ENCODE results near the gene ANAPC5.

Gene ANAPC5

DNA sequence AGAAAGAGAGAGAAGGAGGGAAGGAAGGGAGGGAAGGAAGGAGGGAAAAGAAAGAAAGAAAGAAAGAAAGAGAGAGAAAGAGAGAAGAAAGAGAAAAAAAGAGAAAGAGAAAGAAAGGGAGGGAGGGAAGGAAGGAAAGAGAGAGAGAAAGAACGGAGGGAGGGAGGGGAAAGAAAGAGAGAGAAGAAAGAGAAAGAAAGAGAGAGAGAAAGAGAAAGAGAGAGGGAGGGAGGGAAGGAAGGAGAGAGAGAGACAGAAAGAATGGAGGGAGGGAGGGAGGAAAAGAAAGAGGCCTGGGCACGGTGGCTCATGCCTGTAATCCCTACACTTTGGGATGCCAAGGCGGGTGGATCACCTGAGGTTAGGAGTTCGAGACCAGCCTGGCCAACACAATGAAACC, 5.1 kb upstream of the ANAPC5 start:
- no peaks in the 10 kb centered on the region for H3K27me3 ChIP-seq (replicated peaks; ENCODE audit: control insufficient read depth, insufficient read depth, low read length)
- no peaks in the 10 kb centered on the region for H3K36me3 ChIP-seq (ENCODE audit: control insufficient read depth, insufficient read depth, low read length)
- TF ChIP-seq, protein P1, sequence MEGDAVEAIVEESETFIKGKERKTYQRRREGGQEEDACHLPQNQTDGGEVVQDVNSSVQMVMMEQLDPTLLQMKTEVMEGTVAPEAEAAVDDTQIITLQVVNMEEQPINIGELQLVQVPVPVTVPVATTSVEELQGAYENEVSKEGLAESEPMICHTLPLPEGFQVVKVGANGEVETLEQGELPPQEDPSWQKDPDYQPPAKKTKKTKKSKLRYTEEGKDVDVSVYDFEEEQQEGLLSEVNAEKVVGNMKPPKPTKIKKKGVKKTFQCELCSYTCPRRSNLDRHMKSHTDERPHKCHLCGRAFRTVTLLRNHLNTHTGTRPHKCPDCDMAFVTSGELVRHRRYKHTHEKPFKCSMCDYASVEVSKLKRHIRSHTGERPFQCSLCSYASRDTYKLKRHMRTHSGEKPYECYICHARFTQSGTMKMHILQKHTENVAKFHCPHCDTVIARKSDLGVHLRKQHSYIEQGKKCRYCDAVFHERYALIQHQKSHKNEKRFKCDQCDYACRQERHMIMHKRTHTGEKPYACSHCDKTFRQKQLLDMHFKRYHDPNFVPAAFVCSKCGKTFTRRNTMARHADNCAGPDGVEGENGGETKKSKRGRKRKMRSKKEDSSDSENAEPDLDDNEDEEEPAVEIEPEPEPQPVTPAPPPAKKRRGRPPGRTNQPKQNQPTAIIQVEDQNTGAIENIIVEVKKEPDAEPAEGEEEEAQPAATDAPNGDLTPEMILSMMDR (IDR thresholded peaks at IDR 0.05; ENCODE audit: insufficient read depth, low read length, poor library complexity, severe bottlenecking), result no peak
- DNase-seq (ENCODE audit: extremely low read depth, insufficient read length), result no peak
- H3K4me3 ChIP-seq (replicated peaks; ENCODE audit: low read depth, low read length), result no peak overlapping the region

DNA sequence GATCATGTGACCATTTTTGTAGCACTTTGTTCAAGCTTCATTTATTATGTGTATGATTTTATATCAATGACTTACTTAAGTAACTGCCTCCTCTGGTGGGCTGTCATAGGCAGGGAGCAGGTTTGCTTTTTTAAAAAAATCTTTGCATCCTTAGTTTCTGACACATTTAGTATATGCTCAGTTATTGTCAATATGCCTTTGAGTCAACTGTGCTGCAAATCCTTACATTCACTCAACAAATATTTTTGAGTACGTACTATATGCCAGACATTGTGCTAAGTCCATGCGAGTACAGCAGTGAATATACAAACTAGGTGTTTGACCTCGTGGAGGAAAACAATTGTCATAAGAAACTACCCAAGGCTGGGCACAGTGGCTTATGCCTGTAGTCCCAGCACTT, 4.4 kb upstream of the ANAPC5 start:
- TF ChIP-seq, protein P1 (IDR thresholded peaks at IDR 0.05; ENCODE audit: insufficient read depth, low read length, poor library complexity, severe bottlenecking), result no peak
- Histone ChIP-seq H3K27me3 (replicated peaks; ENCODE audit: control insufficient read depth, insufficient read depth, low read length) (no peaks in the 10 kb centered on the region), H3K4me3 (replicated peaks; ENCODE audit: low read depth, low read length) (no peak overlapping the region), H3K36me3 (ENCODE audit: control insufficient read depth, insufficient read depth, low read length) (no peaks in the 10 kb centered on the region)
- no peak for DNase-seq (ENCODE audit: extremely low read depth, insufficient read length)

DNA sequence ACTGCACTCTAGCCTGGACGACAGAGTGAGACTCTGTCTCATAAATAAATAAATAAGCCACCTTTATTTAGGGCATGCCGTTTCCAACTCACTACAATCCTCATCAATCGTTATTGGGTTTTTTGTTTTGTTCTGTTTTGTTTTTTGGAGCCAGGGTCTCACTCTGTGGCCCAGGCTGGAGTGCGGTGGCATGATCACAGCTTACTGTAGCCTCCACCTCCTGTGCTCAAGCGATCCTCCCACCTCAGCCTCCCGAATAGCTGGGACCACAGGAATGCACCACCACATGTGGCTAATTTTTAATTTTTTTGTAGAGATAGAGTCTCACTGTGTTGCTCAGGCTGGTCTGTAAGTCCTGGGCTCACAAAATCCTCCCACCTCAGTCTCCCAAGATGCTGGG, 3.6 kb upstream of the ANAPC5 start:
- no peak for DNase-seq (ENCODE audit: extremely low read depth, insufficient read length)

DNA sequence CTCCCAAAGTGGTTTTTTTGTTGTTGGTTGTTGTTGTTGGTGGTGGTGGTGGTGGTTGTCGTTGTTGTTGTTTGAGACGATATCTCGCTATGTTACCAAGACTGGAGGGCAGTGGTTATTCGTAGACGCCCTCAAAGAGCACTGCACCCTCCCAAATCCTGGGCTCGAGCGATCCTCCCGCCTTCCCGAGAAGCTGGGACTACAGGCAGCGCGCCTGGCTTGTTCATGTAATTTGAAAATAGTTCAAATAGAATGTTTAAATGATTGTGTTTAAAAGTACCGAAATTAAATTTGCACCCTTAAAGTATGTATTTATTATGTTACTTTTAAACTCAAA, 439 bp upstream of the ANAPC5 start:
- DNase-seq (ENCODE audit: extremely low read depth, insufficient read length), result no peak
- Histone ChIP-seq H3K27me3 (replicated peaks; ENCODE audit: control insufficient read depth, insufficient read depth, low read length) (no peaks in the 10 kb centered on the region), H3K4me3 (replicated peaks; ENCODE audit: low read depth, low read length) (peak overlapping the region; percentile 84), H3K36me3 (ENCODE audit: control insufficient read depth, insufficient read depth, low read length) (no peaks in the 10 kb centered on the region)
- TF ChIP-seq, protein P1 (IDR thresholded peaks at IDR 0.05; ENCODE audit: insufficient read depth, low read length, poor library complexity, severe bottlenecking), result no peak

More for the DNA sequence above, 3.6 kb upstream of the ANAPC5 start:
- H3K27me3 ChIP-seq (replicated peaks; ENCODE audit: control insufficient read depth, insufficient read depth, low read length), result no peaks in the 10 kb centered on the region
- no peaks in the 10 kb centered on the region for H3K36me3 ChIP-seq (ENCODE audit: control insufficient read depth, insufficient read depth, low read length)
- no peak overlapping the region for H3K4me3 ChIP-seq (replicated peaks; ENCODE audit: low read depth, low read length)
- TF ChIP-seq, protein P1 (IDR thresholded peaks at IDR 0.05; ENCODE audit: insufficient read depth, low read length, poor library complexity, severe bottlenecking), result no peak

DNA sequence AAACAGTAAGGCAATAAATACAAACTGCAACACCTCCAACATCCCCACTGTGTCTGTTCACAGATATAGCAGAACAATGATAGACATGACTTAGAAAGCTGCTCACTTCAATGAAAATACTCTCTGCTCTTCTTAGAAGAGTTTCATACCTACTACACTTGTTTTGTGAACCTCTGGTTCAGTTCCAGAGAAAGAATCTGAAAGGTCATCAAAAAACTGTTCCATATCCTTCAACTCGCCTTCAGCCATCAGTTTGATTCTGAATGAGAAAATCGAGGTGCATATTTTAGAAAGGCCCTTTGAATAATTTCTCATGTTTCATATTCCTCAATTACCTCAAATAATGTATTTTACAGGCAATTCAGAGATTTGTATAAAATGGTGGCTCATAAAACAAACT, 5.5 kb downstream of the ANAPC5 start:
- TF ChIP-seq, protein P1 (IDR thresholded peaks at IDR 0.05; ENCODE audit: insufficient read depth, low read length, poor library complexity, severe bottlenecking), result no peak
- Histone ChIP-seq H3K36me3 (ENCODE audit: control insufficient read depth, insufficient read depth, low read length) (peaks cover 11% of the 10 kb centered on the region), H3K27me3 (replicated peaks; ENCODE audit: control insufficient read depth, insufficient read depth, low read length) (no peaks in the 10 kb centered on the region), H3K4me3 (replicated peaks; ENCODE audit: low read depth, low read length) (no peak overlapping the region)
- DNase-seq (ENCODE audit: extremely low read depth, insufficient read length), result no peak

DNA sequence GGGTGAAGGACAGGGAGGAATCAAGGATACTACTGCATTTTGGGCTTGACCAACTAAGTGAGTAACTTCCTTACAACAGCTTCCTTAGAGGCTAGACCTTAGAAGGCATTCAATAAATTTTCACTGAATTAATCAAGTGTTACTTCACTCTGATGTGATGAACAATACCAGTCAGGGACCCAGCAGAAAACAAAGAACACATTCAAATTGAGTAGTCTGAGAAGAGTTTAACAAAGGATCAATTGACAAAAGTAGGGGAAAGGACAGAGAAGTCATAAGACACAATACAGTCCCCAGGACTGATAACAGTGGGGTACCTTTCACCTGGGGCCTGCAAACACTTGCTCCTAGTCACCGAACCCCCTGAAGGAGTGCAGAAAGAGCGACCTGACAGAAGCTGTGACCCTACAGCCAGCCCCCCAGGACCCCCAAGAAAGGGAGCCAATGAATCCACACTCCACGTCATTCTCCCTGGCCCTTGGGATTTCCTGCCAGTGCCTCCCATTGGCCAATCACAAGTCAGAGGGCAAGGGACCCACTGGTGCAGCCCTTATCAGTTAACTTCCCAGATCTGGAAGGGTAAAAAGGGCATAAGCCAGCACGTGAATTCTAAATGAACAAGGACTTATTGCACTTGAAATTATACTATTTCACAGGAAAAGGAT, 6.9 kb downstream of the ANAPC5 start:
- Histone ChIP-seq H3K36me3 (ENCODE audit: control insufficient read depth, insufficient read depth, low read length) (peaks cover 12% of the 10 kb centered on the region), H3K27me3 (replicated peaks; ENCODE audit: control insufficient read depth, insufficient read depth, low read length) (no peaks in the 10 kb centered on the region), H3K4me3 (replicated peaks; ENCODE audit: low read depth, low read length) (no peak overlapping the region)
- TF ChIP-seq, protein P1 (IDR thresholded peaks at IDR 0.05; ENCODE audit: insufficient read depth, low read length, poor library complexity, severe bottlenecking), result no peak
- DNase-seq (ENCODE audit: extremely low read depth, insufficient read length), result no peak
